Mesendoderm (in vitro differentiated cells): ENCODE data around the gene ZNF512.
"Not testable (repeated sequence)": the region's sequence is repeated elsewhere in the genome, so short reads cannot be mapped to it uniquely, and the experiment has no call there.

ENCODE experiments used
- DNase-seq: peaks from one replicate; pipeline ENCODE4 v3.0.0; 2013
- H2AK5ac ChIP-seq: 2 replicates; pipeline ENCODE4 v1.6.1; 2013; ENCODE audit warnings: low read length, inconsistent platforms
- H2BK120ac ChIP-seq: 2 replicates; pipeline ENCODE4 v1.6.1; 2013; ENCODE audit warnings: low read depth, mild to moderate bottlenecking, low read length, moderate library complexity, mixed read lengths
- H2BK15ac ChIP-seq: replicated peaks from 2 replicates; pipeline ENCODE4 v1.6.1; 2013; ENCODE audit warnings: low read depth, mild to moderate bottlenecking, moderate library complexity
- H2BK5ac ChIP-seq: 2 replicates; pipeline ENCODE4 v1.6.1; 2013; ENCODE audit warnings: low read length, inconsistent platforms
- H3K18ac ChIP-seq: 2 replicates; pipeline ENCODE4 v1.6.1; 2013; ENCODE audit warnings: mild to moderate bottlenecking, low read length, mixed read lengths
- H3K23ac ChIP-seq: one replicate; pipeline ENCODE4 v1.6.1; 2013; ENCODE audit warnings: low read length
- H3K27ac ChIP-seq: 2 replicates; pipeline ENCODE4 v1.5.1; 2013; ENCODE audit warnings: low read depth, mild to moderate bottlenecking, inconsistent platforms, low read length, moderate library complexity
- H3K27me3 ChIP-seq: 2 replicates; pipeline ENCODE4 v1.6.1; 2013; ENCODE audit warnings: low read length, control low read depth, mild to moderate bottlenecking, inconsistent platforms; ENCODE audit not compliant: insufficient read depth, poor library complexity
- H3K36me3 ChIP-seq: 2 replicates; pipeline ENCODE4 v1.6.1; 2013; ENCODE audit warnings: low read length, inconsistent platforms; ENCODE audit not compliant: control insufficient read depth, insufficient read depth
- H3K4ac ChIP-seq: one replicate; pipeline ENCODE4 v1.6.1; 2013; ENCODE audit warnings: low read depth, mild to moderate bottlenecking, low read length, moderate library complexity
- H3K4me1 ChIP-seq: 2 replicates; pipeline ENCODE4 v1.6.1; 2013; ENCODE audit warnings: low read depth, low read length, inconsistent platforms; ENCODE audit not compliant: control insufficient read depth
- H3K4me2 ChIP-seq: 2 replicates; pipeline ENCODE4 v1.6.1; 2013; ENCODE audit warnings: low read length
- H3K4me3 ChIP-seq: 2 replicates; pipeline ENCODE4 v1.5.1; 2013; ENCODE audit warnings: mild to moderate bottlenecking, low read length
- H3K56ac ChIP-seq: one replicate; pipeline ENCODE4 v1.6.1; 2013; ENCODE audit warnings: low read length
- H3K79me1 ChIP-seq: 2 replicates; pipeline ENCODE4 v1.6.1; 2013; ENCODE audit warnings: low read length, inconsistent platforms
- H3K79me2 ChIP-seq: 2 replicates; pipeline ENCODE4 v1.6.1; 2013; ENCODE audit warnings: mild to moderate bottlenecking, low read length; ENCODE audit not compliant: control insufficient read depth, insufficient read depth
- H3K9ac ChIP-seq: 2 replicates; pipeline ENCODE4 v1.6.1; 2013; ENCODE audit warnings: low read length, inconsistent platforms
- H4K5ac ChIP-seq: one replicate; pipeline ENCODE4 v1.6.1; 2013; ENCODE audit warnings: low read length
- H4K8ac ChIP-seq: one replicate; pipeline ENCODE4 v1.6.1; 2013; ENCODE audit warnings: low read depth, mild to moderate bottlenecking, control low read depth, low read length, moderate library complexity
- WGBS: extraction: QIAGEN DNeasy Blood & Tissue Kit; methylation state at CpG from one replicate; pipeline ENCODE4 v1.1.7; 2013; ENCODE audit warnings: low lambda C conversion rate, missing lambda C conversion rate; ENCODE audit not compliant: insufficient coverage; ENCODE audit errors: extremely low coverage; 5-methylcytosine and 5-hydroxymethylcytosine counted together

The ZNF512 gene

GRCh38 chr2:27628767-27629709 lies 46.2 kb downstream of the ZNF512 start, which contains the start of the genes CCDC121 and GPN1:
CCDC121 (minus strand) TSS chr2:27629012; CDS start chr2:27627799, 1,213 bp downstream.
GPN1 (plus strand) TSS chr2:27629050; CDS start chr2:27629059, 9 bp downstream.
- Histone ChIP-seq H3K56ac (peak within 1 kb of the TSS; percentile 99), H4K8ac (peak within 1 kb of the TSS; percentile 14), H2BK5ac (peak within 1 kb of the TSS; percentile 62), H2BK15ac (no peak within 1 kb of the TSS), H4K5ac (peak within 1 kb of the TSS; percentile 33), H3K23ac (no peak within 1 kb of the TSS), H3K4me2 (peak within 1 kb of the TSS; percentile 56), H3K27me3 (no peaks in the 10 kb centered on the region), H3K4me3 (peak within 1 kb of the TSS; percentile 100), H3K4me1 (peaks cover 3% of the 10 kb centered on the region), H3K9ac (peak within 1 kb of the TSS; percentile 99), H3K79me2 (peaks cover 6% of the 10 kb centered on the region), H3K36me3 (no peaks in the 10 kb centered on the region), H2AK5ac (peak within 1 kb of the TSS; percentile 76), H3K27ac (no peak within 1 kb of the TSS), H2BK120ac (no peak within 1 kb of the TSS), H3K79me1 (peaks cover 6% of the 10 kb centered on the region), H3K18ac (peak within 1 kb of the TSS; percentile 41), H3K4ac (no peak within 1 kb of the TSS)
- peak; percentile 93 for DNase-seq
- WGBS, result no CpG with 5 or more reads among the region's 44 CpGs

- WGBS, result no CpG with 5 or more reads among the region's 2 CpGs
- not testable (repeated sequence) for H3K79me2 ChIP-seq
Observed at GRCh38 chr2:27630257-27630656, 47.4 kb downstream of the ZNF512 start.

GRCh38 chr2:27634291-27634690 lies 51.4 kb downstream of the ZNF512 start:
- Histone ChIP-seq H4K5ac (no peak overlapping the region), H3K79me2 (peaks cover 4% of the 10 kb centered on the region), H3K4me1 (peaks cover 3% of the 10 kb centered on the region), H3K9ac (no peak overlapping the region), H4K8ac (no peak overlapping the region), H3K36me3 (no peaks in the 10 kb centered on the region), H3K27ac (no peak overlapping the region), H2AK5ac (no peak overlapping the region), H3K4me3 (no peak overlapping the region), H3K79me1 (peaks cover 4% of the 10 kb centered on the region), H2BK120ac (no peak overlapping the region), H3K4ac (no peak overlapping the region), H3K4me2 (no peak overlapping the region), H3K18ac (no peak overlapping the region), H3K56ac (no peak overlapping the region), H3K27me3 (no peaks in the 10 kb centered on the region), H2BK15ac (no peak overlapping the region), H2BK5ac (no peak overlapping the region), H3K23ac (no peak overlapping the region)
- WGBS, result no CpG with 5 or more reads among the region's 2 CpGs
- DNase-seq, result no peak

More at GRCh38 chr2:27630257-27630656, 47.4 kb downstream of the ZNF512 start:
- not testable (repeated sequence) for H2BK120ac ChIP-seq, H3K23ac ChIP-seq, H3K27ac ChIP-seq, DNase-seq, H3K4me3 ChIP-seq, H3K27me3 ChIP-seq, H4K5ac ChIP-seq, H3K79me1 ChIP-seq, H3K4me1 ChIP-seq, H3K36me3 ChIP-seq, H4K8ac ChIP-seq, H2BK5ac ChIP-seq, H3K18ac ChIP-seq, H2BK15ac ChIP-seq, H3K9ac ChIP-seq, H2AK5ac ChIP-seq, H3K4me2 ChIP-seq, H3K4ac ChIP-seq, H3K56ac ChIP-seq

- DNase-seq, result no peak
- H3K18ac ChIP-seq, result no peak overlapping the region
- H3K79me1 ChIP-seq, result no peaks in the 10 kb centered on the region
- no peaks in the 10 kb centered on the region for H3K36me3 ChIP-seq
- H3K4ac ChIP-seq, result no peak overlapping the region
- H3K9ac ChIP-seq, result no peak overlapping the region
- no CpG with 5 or more reads among the region's 5 CpGs for WGBS
- no peak overlapping the region for H3K4me3 ChIP-seq
- H3K4me2 ChIP-seq, result no peak overlapping the region
- no peak overlapping the region for H2BK120ac ChIP-seq
- no peaks in the 10 kb centered on the region for H3K27me3 ChIP-seq
- no peak overlapping the region for H3K27ac ChIP-seq
- no peak overlapping the region for H4K8ac ChIP-seq
- H2BK5ac ChIP-seq, result no peak overlapping the region
- no peak overlapping the region for H2AK5ac ChIP-seq
- no peaks in the 10 kb centered on the region for H3K4me1 ChIP-seq
- no peak overlapping the region for H3K23ac ChIP-seq
- H2BK15ac ChIP-seq, result no peak overlapping the region
- H3K79me2 ChIP-seq, result no peaks in the 10 kb centered on the region
- H4K5ac ChIP-seq, result no peak overlapping the region
- no peak overlapping the region for H3K56ac ChIP-seq
Observed at GRCh38 chr2:27636766-27637165, 53.9 kb downstream of the ZNF512 start.

- Histone ChIP-seq H3K79me2 (no peaks in the 10 kb centered on the region), H3K36me3 (no peaks in the 10 kb centered on the region), H3K27ac (no peak overlapping the region), H3K27me3 (no peaks in the 10 kb centered on the region), H2BK5ac (no peak overlapping the region), H2BK120ac (no peak overlapping the region), H3K56ac (no peak overlapping the region), H3K4me2 (no peak overlapping the region), H2BK15ac (no peak overlapping the region), H3K9ac (no peak overlapping the region), H3K23ac (no peak overlapping the region), H4K8ac (no peak overlapping the region), H3K4ac (no peak overlapping the region), H3K79me1 (no peaks in the 10 kb centered on the region), H3K4me1 (no peaks in the 10 kb centered on the region), H4K5ac (no peak overlapping the region), H3K18ac (no peak overlapping the region), H2AK5ac (no peak overlapping the region), H3K4me3 (no peak overlapping the region)
- DNase-seq, result no peak
- no CpG with 5 or more reads among the region's 3 CpGs for WGBS
Observed at GRCh38 chr2:27638037-27638637, 55.3 kb downstream of the ZNF512 start.
